Stimulated activated CD8-positive, alpha-beta memory T cell treated with anti-CD3 and anti-CD28 coated beads, Interleukin-12 subunit alpha, Interleukin-12 subunit beta, amount 100 ng/mL, for 1 hour (primary cell): ENCODE measurements around the gene GLIS1.
A peak's percentile ranks its signal among the peaks of the same experiment; 100 is the strongest.

ENCODE experiments used
- DNase-seq: peaks from one replicate; pipeline ENCODE4 v3.0.0-alpha.2; 2020; ENCODE audit warnings: low read depth

Gene GLIS1

DNA sequence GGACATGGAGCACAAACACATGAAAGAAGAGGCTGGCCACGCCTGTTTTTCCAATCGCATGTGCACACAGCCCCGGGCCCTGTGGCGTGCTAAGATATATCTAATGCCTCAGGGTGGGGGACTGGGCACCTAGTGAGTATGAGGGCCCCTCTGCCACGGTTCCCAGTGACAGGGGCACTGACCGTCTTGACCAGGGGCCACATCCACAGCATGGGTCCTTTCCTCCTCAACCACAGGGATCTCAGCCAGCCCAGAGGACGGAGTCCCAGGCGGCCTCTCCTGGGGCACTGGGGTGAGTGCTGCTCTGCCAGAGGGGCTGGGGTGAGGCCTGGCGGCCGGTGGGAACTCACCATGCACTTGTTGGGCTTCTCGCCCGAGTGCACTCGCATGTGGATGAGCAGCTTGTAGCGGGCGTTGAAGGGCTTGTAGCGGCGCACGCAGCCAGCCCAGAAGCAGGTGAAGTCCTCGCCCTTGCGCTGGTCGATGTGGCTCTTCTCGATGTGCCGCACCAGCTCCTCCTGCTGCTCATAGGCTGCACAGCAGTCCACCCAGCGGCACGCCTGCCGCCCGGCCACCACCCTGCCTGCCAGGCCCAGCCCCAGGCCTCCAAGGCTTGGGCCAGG lies 145.1 kb downstream of the GLIS1 start:
- no peak for DNase-seq

GRCh38 chr1:53592985-53593757 lies 145.8 kb downstream of the GLIS1 start:
- no peak for DNase-seq

GRCh38 chr1:53592521-53592982 lies 146.4 kb downstream of the GLIS1 start:
- no peak for DNase-seq

- DNase-seq: no peak
Measured at GRCh38 chr1:53591924-53592323, 147.0 kb downstream of the GLIS1 start.

GRCh38 chr1:53590531-53591515 lies 148.1 kb downstream of the GLIS1 start:
- DNase-seq: no peak

- DNase-seq: no peak
Measured at GRCh38 chr1:53590104-53590503, 148.9 kb downstream of the GLIS1 start.

DNA sequence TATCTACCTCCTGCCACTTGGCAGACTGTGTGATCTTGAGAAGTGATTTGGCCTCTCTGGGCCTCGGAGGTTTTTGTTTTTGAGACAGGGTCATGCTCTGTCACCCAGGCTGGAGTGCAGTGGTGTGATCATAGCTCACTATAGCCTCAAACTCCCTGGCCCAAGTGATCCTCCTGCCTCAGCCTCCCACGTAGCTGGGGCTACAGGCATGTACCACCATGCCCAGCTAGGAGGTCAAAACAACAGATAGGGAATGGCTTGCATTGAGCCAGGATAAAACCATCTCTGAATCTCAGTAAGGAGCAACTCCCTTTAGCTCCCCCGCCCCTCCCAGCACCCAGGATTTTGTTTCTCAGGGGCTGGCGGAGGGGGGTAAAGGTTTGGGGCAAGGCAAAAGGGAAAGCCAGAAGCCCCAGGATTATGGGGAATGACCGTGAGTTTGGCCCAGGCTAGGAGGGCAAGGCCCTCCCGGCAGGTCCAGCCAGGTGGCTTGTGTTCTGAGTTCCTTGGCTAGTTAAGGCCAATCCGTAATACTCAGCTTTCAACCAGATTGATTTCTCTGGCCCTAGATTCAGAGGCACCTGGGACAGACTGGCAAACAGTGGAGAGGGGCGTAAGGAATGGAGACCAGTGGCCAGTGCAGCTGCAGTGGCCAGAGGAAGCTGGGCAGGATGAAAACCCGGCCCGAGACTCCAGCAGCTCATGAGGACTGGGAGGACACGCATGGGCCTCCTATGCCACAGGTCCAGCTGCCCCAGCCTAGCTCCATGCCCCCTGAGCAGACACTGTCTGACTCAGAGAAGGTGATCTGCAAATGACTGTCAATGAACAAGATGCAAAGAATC lies 149.7 kb downstream of the GLIS1 start:
- DNase-seq: no peak

DNA sequence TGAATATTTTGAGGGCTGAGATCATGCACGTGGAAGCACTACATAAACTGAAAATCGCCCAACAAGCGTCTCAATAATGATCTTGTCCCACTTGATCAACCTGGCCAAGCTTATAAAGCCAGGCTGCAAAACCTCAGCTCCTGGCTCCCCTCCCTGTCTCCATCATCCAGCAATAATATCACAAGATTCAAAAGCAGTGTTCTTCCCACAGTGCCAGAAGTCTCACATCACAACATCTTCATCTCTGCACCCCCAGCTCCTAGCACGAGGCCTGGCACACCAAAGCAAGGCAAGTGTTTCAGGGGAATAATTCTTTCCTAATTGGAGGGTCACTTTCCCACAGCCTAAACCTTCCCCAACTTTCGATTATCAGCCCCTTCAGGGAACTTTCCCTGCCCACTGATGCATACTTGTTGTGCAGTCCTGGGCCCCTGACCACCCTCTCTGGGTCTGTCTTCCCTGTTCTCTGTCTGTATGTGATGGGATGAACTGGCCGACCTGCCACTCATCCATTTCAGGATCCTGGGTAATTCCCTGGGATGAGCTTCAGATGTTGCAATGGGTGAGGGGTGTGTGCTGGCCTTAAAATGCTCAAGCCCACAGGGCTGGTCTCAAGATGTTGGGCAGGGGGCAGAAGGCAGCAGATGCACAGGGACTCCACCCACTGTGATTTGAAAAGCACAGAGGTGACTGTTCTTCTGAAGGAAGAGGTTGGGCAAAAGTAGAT lies 150.7 kb downstream of the GLIS1 start:
- DNase-seq: no peak

GRCh38 chr1:53587252-53587988 lies 151.5 kb downstream of the GLIS1 start:
- no peak for DNase-seq

DNA sequence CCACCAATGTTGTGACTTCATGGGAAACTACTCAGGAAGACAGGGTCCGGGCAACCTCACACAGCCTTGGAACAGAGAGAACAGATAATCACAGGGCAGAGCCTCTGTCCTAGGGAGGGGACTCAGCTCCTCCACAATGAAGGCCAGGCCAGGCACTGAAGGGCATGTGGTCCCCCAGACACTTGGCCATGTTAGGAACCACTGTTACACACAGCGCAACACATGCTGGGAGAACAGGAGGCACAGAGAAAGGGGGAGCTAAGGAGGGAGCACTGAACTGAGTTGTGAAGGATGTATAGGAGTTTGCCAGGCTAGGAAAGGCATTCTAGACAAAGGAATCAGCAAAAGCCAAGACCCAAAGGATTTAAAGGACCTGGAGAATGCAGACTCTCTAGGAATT lies 152.2 kb downstream of the GLIS1 start:
- no peak for DNase-seq

DNA sequence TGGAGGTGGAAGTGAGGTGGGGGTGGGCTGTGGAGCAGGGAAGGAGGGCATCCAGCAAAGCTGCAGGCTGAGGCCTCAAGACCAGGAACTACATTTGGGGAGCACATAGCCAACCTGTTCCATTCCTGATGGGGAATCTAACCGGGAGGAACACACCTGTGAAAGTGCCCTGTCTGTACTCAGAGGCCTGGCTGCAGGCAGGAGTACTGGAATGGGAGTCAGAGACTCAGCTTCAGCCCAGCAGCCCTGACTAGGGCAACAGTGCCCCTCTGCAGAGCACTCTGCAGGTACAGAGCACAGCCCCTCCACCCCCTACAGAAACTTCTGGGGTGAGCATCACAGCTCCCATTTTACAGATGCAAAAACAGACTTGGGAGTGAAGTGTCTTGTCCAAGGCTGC lies 153.4 kb downstream of the GLIS1 start:
- no peak for DNase-seq

DNA sequence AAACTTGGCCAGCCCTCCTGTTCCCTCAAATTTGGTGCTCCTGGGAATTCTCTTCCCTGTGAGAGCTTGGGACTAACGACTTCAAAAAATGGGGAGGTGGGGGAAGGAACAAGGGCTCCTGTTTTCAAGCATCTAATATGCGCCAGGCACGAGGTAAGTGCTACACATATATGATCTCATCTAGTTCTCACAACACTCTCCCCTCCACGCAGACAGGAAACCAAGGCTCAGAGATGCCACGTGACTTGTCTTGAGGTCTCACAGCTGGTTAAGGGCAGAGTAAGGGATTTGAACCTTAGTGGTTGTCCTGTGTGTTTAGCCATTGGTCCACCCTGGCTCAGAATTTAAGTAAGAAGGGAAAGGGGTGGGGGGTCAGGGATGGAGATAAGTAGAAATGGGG lies 153.8 kb downstream of the GLIS1 start:
- DNase-seq: peak; percentile 41

DNA sequence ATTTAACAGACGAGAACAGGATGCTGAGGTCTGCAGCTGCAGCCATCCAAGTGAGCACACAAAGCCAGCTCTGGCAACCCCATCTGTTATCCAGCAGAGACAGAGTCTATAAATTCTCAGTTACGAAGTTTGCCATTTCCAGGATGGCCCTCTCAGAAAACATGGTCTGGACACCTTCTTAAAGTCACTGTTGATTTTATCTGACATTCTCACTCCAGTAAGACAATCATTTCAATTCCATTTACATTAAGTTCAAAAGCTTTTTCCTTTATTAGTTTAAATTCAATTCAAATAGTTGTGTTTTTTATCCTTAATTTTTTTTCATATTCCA lies 154.2 kb downstream of the GLIS1 start:
- DNase-seq: no peak

GRCh38 chr1:53583868-53584776 lies 154.8 kb downstream of the GLIS1 start:
- no peak for DNase-seq

GRCh38 chr1:53583021-53583867 lies 155.7 kb downstream of the GLIS1 start:
- DNase-seq: no peak

- peak; percentile 4 for DNase-seq
Measured at GRCh38 chr1:53582211-53583020, 156.5 kb downstream of the GLIS1 start.

DNA sequence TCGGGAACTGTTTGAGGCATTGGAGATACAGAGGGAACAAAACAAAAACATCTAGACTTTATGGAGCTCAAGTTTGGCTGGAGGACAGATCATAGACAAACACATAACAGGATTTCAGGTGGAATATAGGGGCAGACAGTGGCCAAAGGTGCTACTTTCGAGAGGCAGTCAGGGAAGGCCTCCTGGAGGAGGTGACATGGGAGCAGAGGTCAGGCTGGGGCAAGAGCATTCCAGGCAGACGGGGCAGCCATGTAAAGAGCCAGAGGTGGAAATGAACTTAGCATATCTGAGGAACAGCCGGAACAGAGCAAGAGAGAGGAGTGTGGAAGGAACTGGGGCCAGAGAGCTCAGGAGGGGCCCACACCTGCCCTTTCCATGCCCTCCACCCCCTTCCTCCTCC lies 157.5 kb downstream of the GLIS1 start:
- DNase-seq: no peak
